NCI-H1048 (cell line): ENCODE data around the gene KLF13.

Experiments used
- DNase-seq: peaks from one replicate; lab custom pipeline; 2025; lab: John Stamatoyannopoulos, UW

Gene KLF13

DNA sequence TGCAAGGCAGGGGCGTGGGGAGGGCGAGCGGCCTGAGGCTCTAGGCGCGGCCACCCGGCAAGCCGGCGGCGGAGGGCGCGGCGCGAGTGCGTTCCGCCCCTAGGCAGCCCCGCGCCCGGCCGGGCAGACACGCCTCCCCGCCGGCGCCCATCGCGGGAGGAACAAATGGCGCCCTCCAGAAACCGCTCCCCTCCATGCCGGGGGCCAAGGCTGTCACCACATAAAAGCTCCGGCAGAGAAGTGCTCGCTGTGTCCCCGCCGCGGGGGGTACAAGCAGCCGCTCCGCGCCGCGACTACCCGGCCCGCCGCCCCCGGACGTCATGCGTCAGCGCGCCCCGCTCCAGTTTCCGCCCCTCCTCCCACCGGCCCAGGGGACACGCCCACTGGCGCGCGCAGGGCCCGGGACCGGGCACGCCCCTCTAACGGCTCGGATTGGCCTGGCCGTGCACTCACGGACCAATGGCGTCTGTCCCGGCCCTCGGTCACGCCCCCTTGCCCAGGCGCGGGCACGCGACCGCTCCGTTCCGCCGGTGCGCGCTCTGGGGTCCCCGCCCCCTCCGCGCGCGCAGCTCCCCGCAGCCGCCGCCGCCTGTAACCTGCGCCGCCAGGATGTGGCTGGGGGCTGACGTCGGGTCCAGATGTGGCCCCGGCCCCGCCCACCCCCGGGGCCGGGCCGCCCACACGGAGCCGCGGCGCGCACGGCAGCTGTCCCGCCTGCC is at the start of gene KLF13:
KLF13 (plus strand) TSS at position 680 of the 719 bp plus-strand sequence. CDS start 378 bp downstream, outside the sequence.
- peak; percentile 95 for DNase-seq

DNA sequence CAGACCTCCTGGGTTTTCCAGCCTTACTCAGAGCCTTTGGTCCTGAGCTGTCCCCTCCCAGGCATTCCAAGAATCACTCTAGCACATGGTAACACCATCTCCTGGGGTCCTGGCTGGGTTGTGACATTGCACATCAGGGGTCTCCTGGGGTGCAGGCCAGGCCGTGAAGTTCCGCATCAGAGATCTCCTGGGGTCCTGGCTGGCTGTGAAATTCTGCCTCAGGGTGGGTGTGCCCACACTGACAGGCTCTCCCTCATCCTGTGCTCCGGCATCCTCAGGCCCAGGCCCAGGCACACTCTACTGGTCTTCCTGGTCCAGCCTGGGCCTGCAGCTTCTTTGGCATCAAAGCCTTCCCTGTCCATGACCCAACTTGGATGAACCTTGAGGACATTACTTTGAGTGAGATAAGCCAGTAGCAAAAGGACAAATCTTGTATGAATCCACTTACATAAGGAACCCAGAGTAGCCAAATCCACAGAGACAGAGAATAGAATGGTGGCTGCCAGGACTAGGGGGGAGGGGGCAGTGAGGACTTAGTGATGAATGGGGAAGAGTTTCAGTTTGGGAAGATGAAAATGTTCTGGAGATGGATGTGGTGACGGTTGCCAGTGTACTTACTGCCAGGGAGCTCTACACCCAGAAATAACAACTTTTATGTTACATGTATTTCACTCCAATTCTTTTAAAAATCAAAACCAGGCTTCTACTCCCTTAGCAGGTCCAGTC is 49.1 kb upstream of the KLF13 start:
- DNase-seq = no peak

DNA sequence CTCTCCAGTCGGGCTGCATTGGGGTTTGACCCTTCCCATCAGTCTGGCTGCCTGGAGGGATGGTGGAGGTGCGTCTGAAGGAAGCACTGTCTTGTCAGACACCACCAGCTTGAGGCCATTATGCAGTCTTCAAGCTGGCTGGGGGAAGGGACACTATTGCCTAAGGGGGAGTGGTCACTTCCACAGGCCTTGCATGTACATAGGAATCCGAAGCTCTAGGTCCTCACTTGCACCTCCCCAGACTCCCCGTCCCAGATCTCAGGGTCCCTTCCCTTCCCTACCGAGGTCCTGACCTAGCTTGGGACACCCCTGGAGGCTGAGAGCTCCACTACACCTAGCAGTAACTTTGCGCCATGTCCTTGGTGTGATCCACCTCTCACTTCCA is 48.6 kb upstream of the KLF13 start:
- DNase-seq = no peak

DNA sequence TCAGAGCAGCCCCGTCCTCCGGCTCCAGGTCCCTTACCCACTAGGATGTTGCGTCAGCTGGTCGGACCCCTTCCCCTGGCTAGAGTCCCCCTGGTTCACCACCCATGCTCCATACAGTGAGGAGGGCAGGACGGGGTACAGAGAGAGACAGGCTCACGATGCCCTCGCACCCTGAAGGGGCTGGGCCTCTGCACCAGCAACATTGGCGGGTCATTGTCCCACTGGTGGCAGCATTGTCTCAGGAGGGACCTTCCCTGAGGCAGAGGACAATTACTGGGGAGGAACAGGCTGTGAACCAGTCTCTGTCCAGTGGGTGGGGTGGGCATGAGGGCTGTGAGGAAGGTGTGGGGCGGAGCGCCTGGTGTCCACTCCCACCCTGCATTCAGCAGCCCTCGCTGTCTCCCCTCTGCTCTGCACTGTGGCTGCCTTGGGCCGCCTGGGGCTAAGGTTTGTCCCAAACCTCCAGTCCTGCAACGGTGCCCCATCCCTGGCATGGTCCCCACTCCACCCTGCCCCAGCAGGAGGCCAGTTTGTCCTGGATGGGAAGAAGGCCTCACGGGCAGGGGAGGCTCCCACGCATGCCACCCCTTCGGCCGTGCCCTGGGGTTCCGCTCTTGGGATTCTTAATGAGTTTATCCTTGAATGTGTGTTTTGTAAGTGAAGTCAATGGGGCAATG is 48.0 kb upstream of the KLF13 start:
- no peak for DNase-seq

DNA sequence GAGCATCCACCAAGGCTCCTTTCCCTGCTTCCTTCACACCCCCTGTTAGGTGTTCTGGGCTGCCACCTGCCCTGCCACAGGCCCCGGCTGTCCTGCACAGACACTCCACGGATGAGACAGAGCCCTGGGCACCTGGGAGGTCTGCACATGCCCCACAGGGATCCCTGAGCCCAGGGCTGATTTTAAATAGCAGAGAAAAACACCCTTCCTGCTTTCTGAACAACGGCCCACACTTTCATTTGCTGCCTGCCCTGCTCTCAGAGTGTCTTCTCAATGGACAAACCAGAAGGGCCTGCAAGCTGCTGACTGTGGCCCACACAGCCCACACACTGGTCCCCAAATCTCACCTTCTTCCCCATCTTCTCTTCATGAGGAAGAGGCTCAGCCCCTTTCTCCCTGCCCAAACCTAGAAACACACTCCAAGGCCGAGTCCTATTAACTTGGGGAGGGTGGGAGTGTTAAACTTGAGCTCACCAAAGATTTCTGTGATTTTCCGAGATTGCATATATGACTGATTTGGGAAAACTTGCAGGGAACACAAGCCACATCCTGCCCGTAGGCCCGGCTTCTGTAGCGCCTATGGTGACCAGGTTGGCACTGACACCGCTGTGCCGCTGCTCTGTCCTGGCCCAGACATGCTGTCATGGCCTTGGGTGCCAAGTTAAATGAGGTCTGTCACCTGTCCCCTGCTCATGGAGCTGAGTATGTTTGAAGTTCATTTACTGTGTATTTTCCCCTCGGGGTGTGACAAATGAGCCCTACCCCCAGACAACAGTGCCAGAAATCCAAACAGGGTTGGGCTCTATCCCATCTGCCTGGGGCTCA is 47.2 kb upstream of the KLF13 start:
- no peak for DNase-seq

DNA sequence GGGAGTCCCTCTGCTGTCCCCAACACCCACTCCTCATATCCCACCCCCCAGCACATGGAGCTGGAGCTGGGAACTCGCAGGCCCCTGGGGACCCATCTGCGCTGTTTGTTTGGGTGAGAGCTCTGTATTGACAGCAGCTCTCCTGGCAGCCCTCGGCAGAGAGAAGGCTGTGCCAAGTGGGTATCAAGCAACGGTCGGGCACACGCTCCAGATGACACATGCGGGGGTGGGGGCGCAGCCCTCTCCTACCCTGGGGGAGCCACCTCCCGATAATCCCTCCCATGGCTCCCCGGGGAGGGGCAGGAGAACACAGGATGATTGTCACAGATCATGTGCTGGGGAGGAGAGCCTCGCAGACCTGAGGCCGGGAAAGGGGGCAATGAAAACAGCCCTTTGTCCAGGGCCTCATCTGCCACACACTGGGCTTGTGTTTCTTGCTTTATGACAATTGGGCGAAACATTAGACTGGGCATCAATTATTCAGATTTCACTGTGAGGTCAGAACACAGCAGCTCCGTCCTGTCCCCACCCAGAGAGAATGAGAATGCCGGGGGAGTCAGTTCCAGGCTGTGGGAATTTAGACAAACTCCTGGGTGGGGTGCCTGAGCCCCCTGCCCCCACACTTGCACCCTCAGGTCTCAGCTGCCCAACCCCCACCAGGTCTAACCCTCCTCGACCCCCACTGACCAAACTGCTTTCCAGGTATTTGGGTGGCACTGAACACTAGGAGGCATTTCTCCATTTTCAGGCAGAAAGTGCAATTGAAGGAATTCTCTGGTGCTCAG is 46.4 kb upstream of the KLF13 start:
- no peak for DNase-seq

DNA sequence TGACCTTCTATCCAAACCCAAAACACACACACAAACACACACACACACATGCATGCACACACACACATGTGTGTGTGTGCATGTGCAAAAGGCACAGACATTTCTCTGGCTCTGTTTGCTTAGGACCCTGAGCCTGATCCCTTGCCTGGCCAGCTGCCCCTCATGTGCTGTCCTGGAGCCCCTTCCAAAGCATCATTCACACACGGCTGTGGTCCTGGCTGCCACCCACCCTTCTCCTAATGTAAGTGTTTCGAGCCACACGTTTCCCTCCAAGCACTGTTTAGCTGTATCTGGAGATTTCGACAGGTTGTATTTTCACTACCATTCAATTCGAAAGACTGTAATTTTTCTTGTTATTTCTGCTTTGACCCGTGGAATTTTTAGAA is 45.8 kb upstream of the KLF13 start:
- DNase-seq = no peak

DNA sequence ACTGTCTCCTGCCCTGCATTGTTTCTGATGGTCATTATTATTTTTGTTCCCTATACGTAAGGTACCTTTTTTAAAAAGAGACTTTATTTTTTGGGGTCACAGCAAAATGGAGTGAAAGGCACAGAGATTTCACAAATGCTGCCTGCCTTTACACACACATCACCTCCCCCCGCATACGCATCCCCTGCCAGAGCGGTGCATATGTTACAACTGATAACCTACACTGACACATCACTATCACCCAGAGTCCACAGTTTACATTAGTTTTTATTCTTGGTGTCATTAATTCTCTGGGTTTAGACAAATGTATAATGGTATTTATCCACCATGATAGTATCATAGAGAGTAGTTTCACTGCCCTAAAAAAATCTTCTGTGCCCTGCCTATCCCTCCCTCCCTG is 43.6 kb upstream of the KLF13 start:
- no peak for DNase-seq

DNA sequence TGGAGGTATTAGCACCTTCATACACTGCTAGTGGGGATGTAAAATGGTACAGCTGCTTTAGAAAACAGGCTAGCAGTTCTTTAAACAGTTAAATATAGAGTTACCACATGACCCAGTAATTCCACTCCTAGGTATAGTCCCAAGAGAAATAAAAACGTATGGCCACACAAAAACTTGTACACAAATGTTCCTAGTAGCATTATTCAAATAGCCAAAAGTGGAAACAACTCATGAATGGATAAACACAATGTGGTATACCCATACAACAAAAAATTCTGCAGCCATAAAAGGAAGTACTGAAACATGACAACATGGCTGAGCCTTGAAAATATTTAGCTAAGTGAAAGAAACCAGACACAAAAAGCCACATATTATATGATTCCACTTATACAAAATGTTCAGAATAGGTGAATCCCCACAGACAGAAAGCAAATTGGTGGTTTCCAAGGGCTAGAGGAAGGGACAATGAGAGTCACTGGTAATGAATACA is 40.8 kb upstream of the KLF13 start:
- no peak for DNase-seq

DNA sequence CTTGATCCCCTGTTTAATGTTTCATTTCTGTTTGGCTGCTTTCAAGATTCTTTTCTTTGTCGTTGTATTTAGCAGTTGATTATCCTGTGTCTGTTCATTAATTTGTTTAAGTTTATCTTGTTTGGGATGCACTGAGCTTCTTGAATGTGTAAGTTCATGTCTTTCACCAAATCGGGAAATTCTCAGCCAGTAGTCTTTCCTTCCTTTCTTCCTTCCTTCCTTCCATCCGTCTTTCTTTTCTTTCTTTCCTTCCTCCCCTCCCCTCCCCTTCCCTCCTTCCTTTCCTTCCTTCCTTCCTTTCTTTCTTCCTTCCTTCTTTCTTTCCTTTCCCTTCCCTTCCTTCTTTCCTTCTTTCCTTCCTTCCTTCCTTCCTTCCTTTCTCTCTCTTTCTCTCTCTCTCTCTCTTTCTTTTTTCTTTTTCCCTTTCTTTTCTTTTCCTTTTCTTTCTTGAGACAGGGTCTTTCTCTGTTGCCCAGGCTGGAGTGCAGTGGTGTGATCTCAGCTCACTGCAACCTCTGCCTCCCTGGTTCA is 35.5 kb upstream of the KLF13 start:
- DNase-seq = no peak

DNA sequence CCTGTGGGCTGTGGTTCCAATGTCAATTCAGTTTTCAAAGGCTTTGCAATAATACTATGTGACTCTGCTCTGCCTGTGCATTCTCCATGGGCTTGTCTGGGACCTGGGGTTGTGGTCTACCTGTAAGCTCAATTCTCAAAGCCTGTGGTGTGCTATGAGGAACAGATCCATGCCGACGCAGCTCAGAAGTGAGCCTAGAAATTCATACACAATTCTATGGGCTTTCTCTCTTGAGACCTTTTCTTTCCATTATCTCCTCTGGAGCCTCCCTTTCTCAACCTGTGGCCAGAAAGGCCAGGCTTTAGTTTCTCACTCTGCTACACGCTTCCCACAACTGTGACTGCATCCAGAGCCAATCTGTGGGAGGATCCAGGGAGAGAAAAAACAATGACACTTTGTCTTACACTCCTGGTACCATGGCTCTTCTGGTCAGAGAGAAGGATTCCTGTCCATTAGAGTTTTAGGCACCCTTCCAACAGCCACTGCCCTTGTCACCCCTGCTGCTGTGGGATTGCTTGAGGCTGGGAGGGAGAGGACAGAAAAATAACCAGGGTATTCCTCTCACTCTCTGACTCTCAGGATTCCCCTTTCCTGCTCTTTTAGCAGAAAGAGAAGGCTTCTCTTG is 34.1 kb upstream of the KLF13 start:
- no peak for DNase-seq

DNA sequence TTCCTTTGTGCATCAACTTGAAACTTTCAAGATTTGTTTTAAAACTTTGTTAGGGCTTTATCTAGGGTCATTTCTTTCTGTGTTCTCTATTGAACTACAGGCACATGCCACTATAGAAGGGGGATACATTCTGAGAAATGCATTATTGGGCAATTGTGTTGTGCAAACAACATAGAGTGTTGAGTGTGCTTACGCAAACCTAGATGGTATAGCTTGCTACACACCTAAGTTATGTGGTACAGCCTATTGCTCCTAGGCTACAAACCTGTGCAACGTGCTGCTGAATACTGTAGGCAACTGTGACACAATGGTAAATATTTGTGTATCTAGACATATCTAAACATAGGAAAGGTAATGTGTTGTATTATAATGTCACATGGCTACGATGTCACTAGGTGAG is 33.0 kb upstream of the KLF13 start:
- DNase-seq = no peak

DNA sequence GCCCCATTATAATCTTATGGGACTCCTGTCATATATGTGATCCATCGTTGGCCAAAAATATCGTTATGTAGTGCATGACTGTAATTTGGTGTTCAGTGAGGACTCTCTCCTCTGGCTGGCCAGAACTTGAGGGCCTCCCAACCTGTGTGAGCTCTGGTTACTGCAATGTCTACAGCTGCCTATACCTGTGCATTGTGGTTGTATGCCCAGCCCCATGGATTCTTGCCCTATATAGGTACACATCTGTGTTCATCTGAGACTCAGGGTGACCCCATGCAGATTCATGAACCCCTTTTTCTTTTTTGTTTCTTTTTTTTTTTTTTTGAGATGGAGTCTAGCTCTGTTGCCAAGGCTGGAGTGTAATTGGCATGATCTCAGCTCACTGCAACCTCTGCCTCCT is 32.6 kb upstream of the KLF13 start:
- DNase-seq = no peak

DNA sequence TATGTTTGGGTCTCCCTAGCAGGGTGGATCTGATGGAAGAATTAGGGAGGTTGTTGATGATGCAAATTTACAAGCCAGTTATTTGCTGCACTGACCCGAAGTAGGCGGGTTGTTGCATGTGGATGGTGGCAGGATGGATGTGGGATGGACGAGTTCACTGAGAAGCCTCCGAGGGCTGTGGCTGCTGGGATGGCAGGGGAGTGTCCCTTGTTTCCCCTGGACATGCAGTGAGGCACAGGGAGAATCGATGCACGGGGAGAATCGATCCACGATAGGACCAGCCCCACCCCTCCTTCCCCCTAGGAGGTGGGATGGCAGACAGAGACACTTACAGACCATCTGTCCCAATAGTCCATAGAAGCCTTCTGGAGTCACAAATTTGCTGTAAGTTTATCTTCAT is 31.0 kb upstream of the KLF13 start:
- DNase-seq = no peak

DNA sequence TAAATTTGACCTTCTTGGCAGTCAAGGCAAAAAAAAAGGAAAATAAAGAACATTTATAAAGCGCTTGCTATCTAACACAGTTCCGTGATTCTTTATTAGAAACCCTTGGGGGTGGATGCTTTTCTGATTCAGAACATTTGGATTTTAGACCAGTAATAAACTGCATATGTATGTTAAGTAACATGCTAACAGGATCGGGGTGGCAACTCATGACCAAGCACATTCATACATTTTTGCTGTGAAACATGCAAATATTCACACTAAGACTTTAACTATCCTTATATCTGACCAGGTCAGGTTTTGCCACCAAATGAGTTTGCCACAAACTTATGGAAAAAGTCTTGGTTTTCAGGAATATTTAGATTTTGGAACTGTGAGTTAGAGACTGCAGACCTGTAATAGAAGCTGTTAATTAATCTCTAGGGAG is 30.4 kb upstream of the KLF13 start:
- DNase-seq = no peak

DNA sequence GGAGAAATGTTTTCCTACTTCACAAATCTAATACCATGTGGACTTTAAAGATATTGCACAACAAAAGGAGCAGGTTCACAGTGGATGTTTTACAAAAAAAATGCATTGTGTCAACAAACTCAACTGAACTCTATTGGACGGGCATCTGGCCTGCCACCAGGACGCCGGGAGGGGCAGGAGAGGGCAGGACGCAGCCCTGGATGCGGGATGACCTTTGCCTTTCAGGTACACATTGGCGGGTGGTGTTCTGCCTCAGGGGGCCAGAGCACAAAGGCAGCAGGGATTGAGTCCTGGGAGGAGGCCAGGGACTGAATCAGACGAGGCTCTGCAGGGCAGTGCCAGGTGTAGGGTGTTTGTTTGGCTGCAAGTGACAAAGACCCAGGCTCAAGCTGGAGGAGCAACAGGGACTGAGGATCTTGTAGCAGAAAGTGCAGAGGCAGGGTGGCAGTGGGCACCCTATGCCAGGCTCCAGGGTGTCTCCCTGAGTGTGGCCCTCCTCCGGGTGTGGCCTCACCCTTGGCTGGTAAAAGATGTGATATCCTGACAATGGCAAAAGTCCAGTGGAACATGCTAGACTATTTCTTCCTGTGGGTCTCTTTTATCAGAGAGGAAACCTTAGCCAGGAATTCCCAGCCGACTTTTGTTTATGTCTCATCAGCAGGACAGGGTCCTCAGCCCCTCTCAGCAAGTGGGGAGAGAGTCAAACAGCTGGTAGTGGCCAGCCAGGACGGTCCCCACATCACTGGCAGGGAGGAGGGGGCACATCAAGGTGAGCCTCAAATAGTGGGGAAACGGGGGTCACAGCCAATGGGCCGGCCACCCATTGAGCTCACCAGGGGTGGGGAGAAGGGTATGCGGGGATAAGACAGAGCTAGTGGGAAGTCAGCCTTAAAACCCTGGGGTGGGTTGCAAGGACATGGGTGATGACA is 29.7 kb upstream of the KLF13 start:
- DNase-seq = no peak

DNA sequence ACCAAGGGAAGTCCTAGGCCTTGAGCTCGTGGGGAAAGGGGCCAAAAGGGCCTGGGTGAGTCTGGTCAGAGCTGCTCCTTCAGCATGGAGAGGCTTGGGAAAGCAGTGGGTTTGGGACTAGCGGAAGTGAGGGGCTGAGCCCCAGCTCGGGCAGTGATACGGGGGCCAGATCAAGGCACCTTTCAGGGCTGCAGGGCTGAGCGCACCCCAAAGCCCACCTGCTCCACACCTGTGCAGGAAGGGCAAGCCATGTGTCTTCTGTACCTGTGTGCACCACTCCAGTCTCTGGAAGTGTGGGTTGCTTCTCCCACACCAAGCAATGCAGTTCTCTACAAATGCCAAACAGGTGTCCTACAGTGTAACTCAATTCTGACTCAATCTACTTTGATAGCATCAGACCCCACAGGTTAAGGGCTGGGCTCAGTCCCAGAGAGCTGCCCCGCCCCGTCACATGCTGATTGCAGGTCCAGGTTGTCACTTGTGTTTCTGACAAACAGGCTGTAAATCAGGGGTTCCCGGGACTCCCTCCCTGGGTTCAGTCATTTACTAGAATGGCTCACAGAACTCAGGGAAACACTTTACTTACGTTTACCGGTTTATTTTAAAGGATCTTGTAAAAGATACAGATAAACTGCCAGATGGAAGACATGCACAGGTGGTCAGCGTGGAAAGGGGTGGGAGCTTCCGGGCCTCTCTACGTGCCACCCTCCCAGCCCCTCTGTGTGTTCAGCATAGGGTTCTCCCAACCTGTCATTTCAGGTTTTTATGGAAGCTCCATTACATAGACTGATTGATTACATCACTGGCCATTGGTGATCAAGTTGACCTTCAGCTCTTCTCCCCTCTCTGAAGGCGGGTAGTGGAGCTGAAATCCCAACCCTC is 28.8 kb upstream of the KLF13 start:
- no peak for DNase-seq

DNA sequence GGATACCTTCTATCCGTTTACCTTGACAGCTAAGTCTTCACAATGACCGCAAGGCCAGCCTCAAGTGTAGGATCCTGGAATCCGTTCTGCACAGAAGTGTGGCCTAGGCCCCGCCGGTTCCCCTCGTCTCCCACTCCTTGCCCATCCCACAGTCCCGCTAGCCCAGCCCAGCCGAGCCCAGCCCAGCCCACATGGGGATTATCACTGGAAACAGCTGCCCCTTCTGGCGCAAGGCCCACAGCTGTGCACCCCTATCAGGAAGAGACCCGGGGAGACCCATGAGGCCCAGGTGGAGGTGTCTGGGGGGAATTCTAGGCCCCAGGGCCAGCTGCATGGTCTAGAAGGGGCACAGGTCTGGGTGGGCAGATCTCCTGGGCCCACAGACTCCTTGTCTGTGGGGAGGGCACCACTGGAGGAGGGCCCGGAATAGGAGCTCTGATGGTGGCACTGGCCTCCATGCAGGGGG is 27.9 kb upstream of the KLF13 start:
- DNase-seq = no peak
